A549 treated with CORT108297 at 1 μM for 4 hours (cell line): ENCODE data around the gene IFT25. TPM values are rescaled to one million over a fixed set of nuclear protein-coding genes. Genes with fewer than 3 reads are reported as not detected.

ENCODE experiments used
- total RNA-seq: library from RNA; stranded (reverse); fragments of 200-300 nt; extraction: Qiagen RNA extraction; gene quantifications from 5 replicates; pipeline ENCODE4 v1.2.3, GENCODE V29; 2022

IFT25 gene
- 26.3 to 40.4 TPM (median 26.8 TPM) in 5 replicates for total RNA-seq

GRCh38 chr1:53945433-53946251 lies at the start of gene IFT25:
IFT25 (minus strand) TSS chr1:53945699; CDS start chr1:53940082, 5,617 bp downstream.

GRCh38 chr1:53946252-53947171 lies 1.0 kb upstream of the IFT25 start, which contains the start of gene LRRC42:
LRRC42 (plus strand) TSS chr1:53946350; CDS start chr1:53952000, 5,650 bp downstream.

GRCh38 chr1:53893999-53894636 lies 51.4 kb downstream of the IFT25 start, which contains the start of gene DIO1:
DIO1 (plus strand) TSS chr1:53894187; CDS start chr1:53894211, 24 bp downstream.

GRCh38 chr1:53889304-53890298 lies 55.9 kb downstream of the IFT25 start, which contains the start of gene YIPF1:
YIPF1 (minus strand) TSS chr1:53889797; CDS start chr1:53888937, 860 bp downstream.

Other genes starting within 250 kb of the IFT25 start
- 0.05 to 0.08 TPM (median 0.07 TPM) in 3 of 5 replicates, not detected in the others for gene GLIS1, start 206.5 kb downstream of the IFT25 start, total RNA-seq
- gene NDC1, start 107.4 kb downstream of the IFT25 start, total RNA-seq: 22.4 to 26.4 TPM (median 24.6 TPM) in 5 replicates
- 12.4 to 14.0 TPM (median 12.8 TPM) in 5 replicates for gene YIPF1, start 55.9 kb downstream of the IFT25 start, total RNA-seq
- gene DIO1, start 51.5 kb downstream of the IFT25 start, total RNA-seq: 0.09 TPM in 1 of 5 replicates, not detected in the others
- 25.4 to 27.9 TPM (median 27.3 TPM) in 5 replicates for gene LRRC42, start 651 bp upstream of the IFT25 start, total RNA-seq
- gene LDLRAD1, start 72.5 kb upstream of the IFT25 start, total RNA-seq: not detected in 5 replicates
- 113 to 131 TPM (median 121 TPM) in 5 replicates for gene TMEM59, start 107.5 kb upstream of the IFT25 start, total RNA-seq
- gene TCEANC2, start 107.9 kb upstream of the IFT25 start, total RNA-seq: 2.1 to 2.7 TPM (median 2.1 TPM) in 5 replicates
- gene CDCP2, start 207.3 kb upstream of the IFT25 start, total RNA-seq: not detected in 5 replicates